Fibroblast of skin of left biceps (primary cell): ENCODE results near the gene SH3PXD2B.
"Not testable (repeated sequence)": the region's sequence is repeated elsewhere in the genome, so short reads cannot be mapped to it uniquely, and the experiment has no call there.

Source experiments
- DNase-seq, 2 experiments: peaks; one replicate each; pipeline ENCODE4 v3.0.0-alpha.2; 2013; ENCODE audit warnings: low read depth in 2 of 2

The SH3PXD2B gene

GRCh38 chr5:172368699-172369098, 85.6 kb downstream of the SH3PXD2B start:
- not testable (repeated sequence) for DNase-seq

GRCh38 chr5:172365948-172366608, 88.2 kb downstream of the SH3PXD2B start:
- no peak for DNase-seq

GRCh38 chr5:172364773-172365172, 89.6 kb downstream of the SH3PXD2B start:
- no peak for DNase-seq

- no peak for DNase-seq
These were observed 91.6 kb downstream of the SH3PXD2B start for GRCh38 chr5:172362755-172363154.

GRCh38 chr5:172361566-172362238, 92.6 kb downstream of the SH3PXD2B start:
- DNase-seq = peak; percentile 92 to 93

GRCh38 chr5:172358345-172358744, 96.0 kb downstream of the SH3PXD2B start:
- DNase-seq = no peak

GRCh38 chr5:172356527-172356926, 97.8 kb downstream of the SH3PXD2B start:
- DNase-seq = no peak

GRCh38 chr5:172356047-172356446, 98.3 kb downstream of the SH3PXD2B start:
- DNase-seq = no peak

- DNase-seq = no peak
These were observed 100.5 kb downstream of the SH3PXD2B start for GRCh38 chr5:172353846-172354245.

- DNase-seq = no peak
These were observed 101.0 kb downstream of the SH3PXD2B start for GRCh38 chr5:172353271-172353812.

GRCh38 chr5:172352526-172352925, 101.8 kb downstream of the SH3PXD2B start:
- DNase-seq = not testable (repeated sequence)

- no peak for DNase-seq
These were observed 103.0 kb downstream of the SH3PXD2B start for GRCh38 chr5:172351240-172351778.

GRCh38 chr5:172350212-172351181, 103.8 kb downstream of the SH3PXD2B start:
- DNase-seq = no peak

GRCh38 chr5:172348733-172349132, 105.6 kb downstream of the SH3PXD2B start:
- not testable (repeated sequence) for DNase-seq

- DNase-seq = no peak
These were observed 106.2 kb downstream of the SH3PXD2B start for GRCh38 chr5:172348084-172348483.

GRCh38 chr5:172347496-172348052, 106.8 kb downstream of the SH3PXD2B start:
- DNase-seq = no peak

- DNase-seq = no peak
These were observed 108.4 kb downstream of the SH3PXD2B start for GRCh38 chr5:172345881-172346280.

GRCh38 chr5:172344855-172345409, 109.4 kb downstream of the SH3PXD2B start:
- no peak for DNase-seq

GRCh38 chr5:172343741-172344140, 110.6 kb downstream of the SH3PXD2B start:
- no peak for DNase-seq

- no peak for DNase-seq
These were observed 111.4 kb downstream of the SH3PXD2B start for GRCh38 chr5:172342918-172343317.
